ENCODE results near the gene GALK1.

The GALK1 gene

GRCh38 chr17:75722542-75723095 is 42.4 kb downstream of the GALK1 start:
- DNase-seq, result no peak

GRCh38 chr17:75722076-75722475 is 42.9 kb downstream of the GALK1 start:
- DNase-seq, result no peak

- peak in 1 of 3 donors; percentile 29 for DNase-seq
Observed at GRCh38 chr17:75721463-75722011, 43.5 kb downstream of the GALK1 start.

GRCh38 chr17:75720656-75721462 is 44.1 kb downstream of the GALK1 start, which contains the start of gene ITGB4:
TSS of gene ITGB4 (plus strand) at chr17:75721459. CDS start at chr17:75724704, 3,245 bp downstream.
- DNase-seq, result peak; percentile 20 to 53 (median 22)

- DNase-seq, result no peak
Observed at GRCh38 chr17:75719732-75720131, 45.3 kb downstream of the GALK1 start.

- no peak for DNase-seq
Observed at GRCh38 chr17:75712446-75712845, 52.5 kb downstream of the GALK1 start.
